HG03135 (cell line): ENCODE measurements around the gene DDOST.
"Not testable (repeated sequence)": the region's sequence is repeated elsewhere in the genome, so short reads cannot be mapped to it uniquely, and the experiment has no call there.

ENCODE experiments used
- ATAC-seq: cut with Tn5 transposase; IDR thresholded peaks from one replicate; pipeline ENCODE4 v1.9.1; 2021; ENCODE audit warnings: mild to moderate bottlenecking, moderate library complexity; ENCODE audit not compliant: unreplicated experiment

DDOST gene

DNA sequence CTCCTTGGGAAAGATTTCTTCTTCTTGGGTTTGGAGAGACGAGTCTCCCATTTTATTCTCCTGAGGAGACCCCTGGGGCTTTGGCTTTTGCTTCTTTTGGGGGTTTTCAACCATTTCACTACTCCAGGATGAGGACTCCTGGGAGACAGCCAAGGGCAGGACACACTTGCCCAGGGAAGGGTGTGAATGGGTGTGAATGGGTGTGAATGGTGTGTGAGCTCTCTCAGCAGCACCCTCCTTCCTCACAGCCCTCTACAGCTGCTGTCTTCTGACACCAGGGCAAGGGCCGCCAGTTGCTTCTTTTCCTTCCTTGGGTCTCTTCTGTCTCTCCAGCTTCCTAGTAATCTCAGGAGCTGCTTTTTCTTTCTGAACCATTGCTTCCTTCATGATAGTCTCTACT is 32.5 kb upstream of the DDOST start:
- ATAC-seq: no peak

- ATAC-seq: no peak
These were observed 30.7 kb upstream of the DDOST start for GRCh38 chr1:20691872-20692271.

GRCh38 chr1:20689645-20690056 is 28.5 kb upstream of the DDOST start:
- ATAC-seq: no peak

GRCh38 chr1:20686883-20687725 is 25.9 kb upstream of the DDOST start:
- no peak for ATAC-seq

DNA sequence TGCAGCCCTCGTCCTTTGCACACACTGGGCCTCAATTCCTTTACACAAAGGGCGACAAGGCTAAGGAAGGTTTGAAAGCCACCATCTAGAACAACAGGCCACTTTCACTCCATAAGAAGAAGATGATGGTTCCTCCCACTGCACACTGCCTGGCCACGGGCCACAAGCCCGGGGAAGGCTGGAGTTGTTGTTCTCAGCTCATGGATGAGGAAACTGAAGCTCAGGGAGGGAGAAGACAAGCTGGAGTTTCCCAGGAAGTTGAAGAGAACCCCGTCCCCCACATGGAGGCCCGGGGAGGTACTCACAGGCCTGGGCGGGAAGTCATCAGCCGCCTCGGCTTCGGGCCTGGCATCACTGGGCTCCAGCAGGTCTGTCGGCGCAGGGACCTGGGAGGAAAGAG is 24.6 kb upstream of the DDOST start:
- no peak for ATAC-seq

DNA sequence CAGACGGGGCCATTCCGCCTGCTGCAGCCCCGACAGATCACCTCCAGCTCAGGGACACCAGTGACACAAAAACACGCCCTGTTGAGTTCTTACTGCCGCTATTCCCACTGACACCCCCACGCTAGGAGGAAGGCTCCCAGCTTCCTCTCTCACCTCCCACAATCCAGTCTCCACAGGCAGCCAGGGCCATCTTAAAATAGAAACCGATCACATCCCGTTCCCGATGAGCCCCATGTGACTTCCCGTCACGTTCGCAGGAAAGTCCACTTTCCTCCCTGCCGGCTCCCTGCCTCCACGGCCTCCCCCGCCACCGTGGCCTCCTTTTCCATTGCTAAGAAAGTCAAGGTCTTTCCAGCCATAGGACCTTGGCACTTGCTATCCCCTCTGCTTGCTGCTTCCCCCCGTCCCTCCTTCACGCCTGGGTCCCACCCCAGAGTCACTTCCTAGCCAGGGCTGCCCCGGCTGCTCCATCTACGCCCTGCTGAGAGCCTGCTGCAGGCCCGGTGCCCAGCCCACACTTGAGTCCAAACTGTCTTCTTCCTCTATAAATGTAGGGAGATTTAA is 24.0 kb upstream of the DDOST start:
- no peak for ATAC-seq

DNA sequence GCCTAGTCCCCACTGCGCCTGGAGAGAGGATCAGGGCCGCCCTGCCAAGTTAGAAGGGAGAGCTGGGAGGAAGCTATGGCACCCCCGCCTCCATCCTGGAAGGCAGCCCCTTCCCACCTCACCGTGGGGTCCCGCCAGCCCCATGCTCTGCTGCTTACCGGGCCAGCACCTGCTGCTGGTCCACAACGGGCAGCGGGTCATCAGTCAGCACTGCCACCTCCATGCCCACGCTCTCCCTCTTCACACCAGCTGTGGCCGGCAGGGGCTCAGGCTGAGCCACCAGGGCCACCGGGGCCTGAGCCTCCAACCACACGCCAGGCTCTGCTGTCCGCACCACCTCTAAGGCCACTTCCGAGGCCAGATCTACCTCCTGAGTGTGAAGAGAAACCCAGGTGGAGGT is 23.5 kb upstream of the DDOST start:
- ATAC-seq: no peak

DNA sequence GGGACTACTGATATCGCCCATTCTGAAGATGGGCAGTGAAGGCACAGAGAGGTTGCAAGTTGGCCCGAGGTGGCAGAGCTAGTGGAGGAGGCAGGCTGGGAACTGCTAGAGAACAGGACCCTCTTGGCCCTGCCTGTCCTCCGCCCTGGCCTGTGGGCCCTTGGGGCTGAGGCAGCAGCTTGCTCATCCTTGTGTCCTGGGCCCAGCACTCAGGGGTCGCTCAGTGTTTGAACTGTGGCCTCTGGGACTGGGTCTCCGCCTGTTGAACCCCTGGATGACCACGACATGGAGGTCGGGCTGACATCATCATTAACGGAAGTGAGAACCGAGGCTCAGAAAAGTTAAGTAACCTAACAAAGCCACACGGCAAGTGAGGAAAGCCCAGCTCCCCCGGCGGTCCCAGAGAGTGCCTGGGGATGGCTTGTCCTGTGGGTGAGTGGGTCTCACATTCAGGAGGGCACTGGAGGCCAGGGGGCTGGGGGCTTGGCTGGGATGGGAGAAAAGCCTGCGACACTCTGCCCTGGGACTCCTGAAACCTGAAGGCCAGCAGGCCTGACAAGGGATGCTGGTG is 23.0 kb upstream of the DDOST start:
- ATAC-seq: no peak

DNA sequence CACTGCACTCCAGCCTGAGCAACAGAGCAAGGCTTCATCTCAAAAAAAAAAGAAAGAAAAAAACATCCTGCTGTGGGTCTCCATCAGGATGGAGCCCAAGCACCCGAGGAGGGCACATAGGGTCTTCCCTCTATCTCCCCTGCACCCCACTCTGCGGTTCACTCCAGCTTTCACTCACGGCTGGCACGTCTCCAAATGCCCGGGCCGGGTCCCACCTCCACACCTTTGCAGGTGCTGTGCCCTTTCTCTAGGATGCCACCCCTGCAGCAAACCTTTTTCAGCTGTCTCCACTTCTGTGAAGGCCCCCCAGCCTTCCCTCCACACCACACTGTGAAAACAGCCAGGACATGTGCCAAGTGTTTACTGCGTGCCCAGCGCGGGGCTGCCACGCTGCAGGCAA is 22.4 kb upstream of the DDOST start:
- no peak for ATAC-seq

- no peak for ATAC-seq
These were observed 21.5 kb upstream of the DDOST start for GRCh38 chr1:20682571-20683236.

- ATAC-seq: no peak
These were observed 20.8 kb upstream of the DDOST start for GRCh38 chr1:20681999-20682398.

DNA sequence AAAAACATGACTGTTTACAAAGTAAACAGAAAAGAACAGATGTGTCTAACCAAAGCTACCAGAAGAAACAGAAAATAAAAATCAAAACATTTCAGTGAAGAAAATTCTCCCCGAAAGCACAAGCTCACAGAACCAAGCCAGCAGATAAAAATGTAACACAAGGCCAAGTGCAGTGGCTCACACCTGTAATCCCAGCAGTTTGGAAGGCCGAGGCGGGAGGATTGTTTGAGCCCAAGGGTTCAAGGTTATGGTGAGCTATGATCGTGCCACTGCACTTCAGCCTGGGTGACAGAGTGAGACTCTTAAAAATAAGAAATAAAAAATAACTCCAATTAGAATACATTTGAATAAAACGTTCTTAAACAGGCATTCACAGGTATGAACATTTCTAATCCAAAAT is 19.1 kb upstream of the DDOST start:
- ATAC-seq: no peak

- ATAC-seq: no peak
These were observed 17.4 kb upstream of the DDOST start for GRCh38 chr1:20678599-20678998.

DNA sequence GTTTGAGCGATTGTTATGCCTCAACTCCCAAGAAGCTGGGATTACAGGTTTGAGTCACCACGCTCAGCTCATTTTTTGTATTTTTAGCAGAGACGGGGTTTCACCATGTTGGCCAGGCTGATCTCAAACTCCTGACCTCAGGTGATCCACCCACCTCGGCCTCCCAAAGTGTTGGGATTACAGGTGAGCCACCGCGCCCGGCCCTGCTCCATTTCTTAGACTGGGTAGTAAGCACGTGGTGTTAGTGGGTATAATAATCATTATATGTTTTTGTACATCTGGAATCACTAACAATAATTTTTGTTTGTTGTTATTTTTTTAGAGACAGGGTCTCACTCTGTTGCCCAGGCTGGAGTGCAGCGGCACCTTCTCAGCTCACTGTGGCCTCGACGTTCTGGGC is 12.5 kb upstream of the DDOST start:
- not testable (repeated sequence) for ATAC-seq

GRCh38 chr1:20672265-20672632 is 11.1 kb upstream of the DDOST start:
- no peak for ATAC-seq

- ATAC-seq: no peak
These were observed 9.8 kb upstream of the DDOST start for GRCh38 chr1:20670936-20671335.

DNA sequence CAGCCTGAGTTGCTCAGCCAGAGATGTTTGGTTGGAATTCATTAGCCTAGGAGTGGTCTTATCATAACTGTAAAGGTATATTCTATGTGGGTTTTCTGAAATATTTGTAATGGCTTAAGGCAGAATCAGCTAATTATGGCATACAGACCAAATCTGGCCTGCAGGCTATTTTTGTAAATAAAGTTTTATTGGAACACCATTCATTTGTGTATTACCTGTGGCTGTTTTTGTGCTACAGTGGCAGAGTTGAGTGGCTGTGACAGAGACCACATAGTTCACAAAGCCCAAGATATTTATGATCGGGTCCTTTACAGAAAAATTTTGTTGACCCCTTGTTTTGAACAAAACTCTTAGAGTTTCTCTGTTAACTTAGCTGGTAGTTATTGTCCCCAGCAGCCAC is 7.4 kb upstream of the DDOST start:
- ATAC-seq: no peak

- no peak for ATAC-seq
These were observed 5.6 kb upstream of the DDOST start for GRCh38 chr1:20666804-20667203.

DNA sequence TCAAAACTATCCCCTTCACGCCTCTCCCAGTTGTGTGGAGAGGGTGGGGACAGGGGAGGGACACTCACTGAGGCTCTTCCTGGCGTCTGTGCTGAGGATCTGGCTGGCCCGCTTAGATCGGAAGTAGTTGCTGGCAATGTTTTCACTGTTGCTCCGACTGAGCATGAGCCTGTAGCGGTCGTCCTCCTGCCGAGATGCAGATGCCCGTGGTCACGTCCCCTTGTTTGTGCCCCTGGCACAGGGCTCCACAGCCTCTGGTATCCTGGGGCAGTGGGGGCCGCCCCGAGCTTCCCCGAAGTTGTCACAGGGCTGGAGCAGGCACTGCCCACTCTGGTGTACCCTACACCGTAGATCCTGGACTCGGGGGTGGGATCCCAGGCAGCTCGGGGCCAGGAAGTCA is 5.0 kb upstream of the DDOST start:
- ATAC-seq: no peak

DNA sequence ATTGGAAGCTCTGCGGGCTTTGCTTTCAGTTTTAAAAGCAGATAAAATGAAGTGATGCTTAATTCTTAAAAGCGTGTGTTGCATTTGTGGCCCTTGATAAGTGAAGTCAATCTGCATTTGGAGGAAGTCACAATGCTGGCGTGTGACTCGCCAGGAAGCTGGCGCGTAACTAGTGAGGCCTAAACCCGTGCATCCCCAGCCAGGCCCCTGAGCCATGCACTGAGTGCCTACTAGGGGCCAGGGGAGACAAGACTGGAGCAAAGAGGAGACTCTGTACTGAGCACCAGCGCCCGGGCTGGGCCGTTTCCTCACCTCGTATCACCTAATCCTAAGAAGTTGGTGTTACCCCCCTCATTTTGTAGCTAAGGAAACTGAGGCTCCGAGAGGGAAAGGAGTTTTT is 4.6 kb upstream of the DDOST start:
- ATAC-seq: no peak

DNA sequence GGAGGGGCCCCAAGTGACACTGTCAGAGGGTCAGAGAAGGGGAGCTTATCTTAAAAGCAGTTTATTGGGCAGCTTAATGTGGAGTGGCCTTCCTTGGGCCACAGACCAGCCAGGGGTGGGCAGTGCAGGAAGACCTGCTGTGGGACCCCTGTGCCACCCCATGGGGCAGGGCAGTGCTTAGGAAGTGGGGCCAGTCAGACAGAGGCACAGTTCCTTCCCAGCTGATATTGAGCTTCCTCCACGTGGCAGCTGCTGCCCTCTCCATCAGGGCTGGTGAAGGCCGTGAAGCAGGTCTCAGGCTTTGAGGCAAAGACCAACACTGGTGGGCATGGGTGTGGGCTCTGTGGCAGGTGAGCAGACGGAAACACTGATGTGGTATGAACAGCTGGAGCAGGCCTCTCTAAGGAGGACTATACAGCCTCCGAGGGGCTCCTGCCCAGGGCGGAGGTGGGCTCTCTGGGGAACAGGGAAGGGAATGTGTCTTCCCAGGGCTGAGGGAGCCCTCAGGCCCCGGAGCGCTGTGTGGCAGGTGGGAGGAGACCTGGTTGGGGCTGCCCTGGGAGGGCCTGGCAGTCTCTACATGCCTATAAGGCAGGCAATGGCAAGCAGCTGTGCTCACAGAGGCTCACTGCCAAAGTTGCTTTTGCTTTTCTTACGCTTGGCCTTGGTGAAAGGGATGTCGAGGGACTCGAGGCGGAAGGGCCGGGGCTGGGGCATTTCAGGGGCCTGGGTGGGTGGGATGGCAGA is 3.0 kb upstream of the DDOST start:
- no peak for ATAC-seq
